Duodenal mucosa (tissue), 2 donors: ENCODE measurements around the gene ZEB2.

Experiments used
- H3K27ac ChIP-seq: one replicate; pipeline ENCODE4 v1.7.0; 2013; ENCODE audit warnings: low read depth, low read length
- H3K27me3 ChIP-seq, 2 donors: one replicate each; pipeline ENCODE4 v1.7.0; 2013; ENCODE audit warnings: low read length in 2 of 2, control low read depth in 1 of 2; ENCODE audit not compliant: insufficient read depth in 2 of 2, control insufficient read depth in 1 of 2
- H3K36me3 ChIP-seq, 2 donors: one replicate each; pipeline ENCODE4 v1.7.0; 2013; ENCODE audit warnings: low read length in 2 of 2, control low read depth in 1 of 2; ENCODE audit not compliant: insufficient read depth in 2 of 2, control insufficient read depth in 1 of 2
- H3K4me1 ChIP-seq, 2 donors: one replicate each; pipeline ENCODE4 v1.7.0; 2013; ENCODE audit warnings: low read length in 2 of 2, control low read depth in 1 of 2; ENCODE audit not compliant: insufficient read depth in 2 of 2, control insufficient read depth in 1 of 2
- H3K4me3 ChIP-seq, 2 donors: one replicate each; pipeline ENCODE4 v1.7.0; 2013; ENCODE audit warnings: low read length in 2 of 2, low read depth in 1 of 2
- H3K9ac ChIP-seq, 2 donors: one replicate each; pipeline ENCODE4 v1.7.0; 2013; ENCODE audit warnings: low read length in 2 of 2, low read depth in 1 of 2
- H3K9me3 ChIP-seq, 2 donors: one replicate each; pipeline ENCODE4 v1.7.0; 2013; ENCODE audit warnings: low read length in 2 of 2, control low read depth in 1 of 2; ENCODE audit not compliant: control insufficient read depth in 1 of 2

The ZEB2 gene

DNA sequence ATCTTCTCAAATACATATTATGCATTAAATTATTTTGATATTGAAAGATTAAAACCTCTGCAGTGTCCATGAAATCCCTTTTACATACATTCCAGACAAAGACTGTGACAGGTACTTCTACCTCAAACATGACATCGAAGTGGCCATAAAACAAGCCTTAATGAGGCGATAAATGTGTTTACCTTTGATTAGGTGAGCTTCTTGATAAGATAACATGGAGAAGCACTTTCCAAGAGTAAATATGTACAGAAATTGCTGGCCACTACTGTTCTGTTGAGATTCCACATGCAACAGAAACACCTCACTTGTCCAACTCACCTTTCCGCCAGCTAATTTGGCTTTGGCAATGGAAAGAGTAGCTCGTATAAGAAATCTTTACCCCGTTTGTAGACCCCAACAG lies 55.2 kb downstream of the ZEB2 start:
- H3K4me1 ChIP-seq = peaks cover 4% of the 10 kb centered on the region in 2 donors
- no peaks in the 10 kb centered on the region for H3K9me3 ChIP-seq
- no peak overlapping the region for H3K4me3 ChIP-seq
- no peak overlapping the region for H3K27ac ChIP-seq
- H3K9ac ChIP-seq = no peak overlapping the region
- no peaks in the 10 kb centered on the region for H3K36me3 ChIP-seq
- no peaks in the 10 kb centered on the region for H3K27me3 ChIP-seq

DNA sequence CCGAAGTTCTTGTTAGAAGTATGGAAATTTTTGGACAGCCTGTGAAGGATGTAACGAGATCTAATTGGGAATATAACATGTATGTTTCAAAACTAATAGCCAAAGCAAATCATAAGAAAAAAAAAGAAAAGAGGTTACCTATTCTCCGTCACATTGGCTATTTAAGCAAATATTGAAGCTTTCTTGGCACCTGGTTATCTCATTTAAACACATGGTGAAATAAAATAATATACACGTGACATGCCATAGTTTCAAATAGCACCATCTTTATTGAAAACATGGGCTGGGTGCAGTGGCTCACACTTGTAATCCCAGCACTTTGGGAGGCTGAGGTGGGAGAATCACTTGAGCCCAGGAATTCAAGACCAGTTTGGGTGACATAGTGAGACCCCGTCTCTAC lies 56.7 kb downstream of the ZEB2 start:
- Histone ChIP-seq H3K4me3 (no peak overlapping the region), H3K36me3 (no peaks in the 10 kb centered on the region), H3K27me3 (no peaks in the 10 kb centered on the region), H3K4me1 (peaks cover 4 to 15% of the 10 kb centered on the region in 2 donors), H3K27ac (no peak overlapping the region), H3K9ac (no peak overlapping the region), H3K9me3 (no peaks in the 10 kb centered on the region)

GRCh38 chr2:144462266-144462665 lies 57.7 kb downstream of the ZEB2 start:
- H3K9me3 ChIP-seq = no peaks in the 10 kb centered on the region
- H3K27ac ChIP-seq = no peak overlapping the region
- H3K4me1 ChIP-seq = peaks cover 4 to 15% of the 10 kb centered on the region in 2 donors
- H3K9ac ChIP-seq = no peak overlapping the region
- H3K36me3 ChIP-seq = no peaks in the 10 kb centered on the region
- H3K4me3 ChIP-seq = no peak overlapping the region
- no peaks in the 10 kb centered on the region for H3K27me3 ChIP-seq

- Histone ChIP-seq H3K27ac (no peak overlapping the region), H3K9me3 (no peaks in the 10 kb centered on the region), H3K27me3 (no peaks in the 10 kb centered on the region), H3K4me1 (peaks cover 4 to 20% of the 10 kb centered on the region in 2 donors), H3K4me3 (no peak overlapping the region), H3K36me3 (no peaks in the 10 kb centered on the region), H3K9ac (no peak overlapping the region)
Measured at GRCh38 chr2:144461308-144461766, 58.6 kb downstream of the ZEB2 start.

GRCh38 chr2:144460727-144461307 lies 59.1 kb downstream of the ZEB2 start:
- no peaks in the 10 kb centered on the region for H3K36me3 ChIP-seq
- H3K27ac ChIP-seq = no peak overlapping the region
- H3K27me3 ChIP-seq = no peaks in the 10 kb centered on the region
- no peaks in the 10 kb centered on the region for H3K9me3 ChIP-seq
- peaks cover 4 to 20% of the 10 kb centered on the region in 2 donors for H3K4me1 ChIP-seq
- H3K4me3 ChIP-seq = no peak overlapping the region
- no peak overlapping the region for H3K9ac ChIP-seq

DNA sequence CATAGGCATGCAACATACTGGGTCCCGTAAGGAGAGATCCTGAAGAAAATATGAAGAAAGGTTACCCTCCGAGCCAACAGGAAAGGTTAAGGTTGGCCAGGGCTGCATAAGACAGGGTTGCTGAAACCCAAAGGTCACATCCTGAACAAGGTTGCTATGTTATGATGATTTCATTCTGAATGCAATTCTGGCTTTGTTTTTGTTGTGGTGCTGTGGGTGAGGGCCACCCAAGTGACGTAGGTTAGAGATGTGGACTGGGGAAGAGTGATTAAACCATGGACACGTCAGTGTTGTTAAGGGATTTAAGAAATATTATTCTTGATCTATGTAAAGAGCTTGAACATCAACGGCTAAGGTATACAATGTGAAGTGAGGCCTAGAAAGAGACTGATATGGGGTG lies 60.0 kb downstream of the ZEB2 start:
- H3K27me3 ChIP-seq = no peaks in the 10 kb centered on the region
- H3K4me3 ChIP-seq = no peak overlapping the region
- no peak overlapping the region for H3K27ac ChIP-seq
- no peaks in the 10 kb centered on the region for H3K9me3 ChIP-seq
- peaks cover 4 to 21% of the 10 kb centered on the region in 2 donors for H3K4me1 ChIP-seq
- H3K9ac ChIP-seq = no peak overlapping the region
- no peaks in the 10 kb centered on the region for H3K36me3 ChIP-seq

GRCh38 chr2:144459286-144459685 lies 60.6 kb downstream of the ZEB2 start:
- H3K4me3 ChIP-seq = no peak overlapping the region
- no peak overlapping the region for H3K9ac ChIP-seq
- peaks cover 10 to 27% of the 10 kb centered on the region in 2 donors for H3K4me1 ChIP-seq
- H3K9me3 ChIP-seq = no peaks in the 10 kb centered on the region
- peaks cover 0 to 5% of the 10 kb centered on the region in 2 donors for H3K27me3 ChIP-seq
- no peaks in the 10 kb centered on the region for H3K36me3 ChIP-seq
- no peak overlapping the region for H3K27ac ChIP-seq

GRCh38 chr2:144458541-144458940 lies 61.4 kb downstream of the ZEB2 start:
- Histone ChIP-seq H3K36me3 (no peaks in the 10 kb centered on the region), H3K27me3 (peaks cover 0 to 8% of the 10 kb centered on the region in 2 donors), H3K9me3 (no peaks in the 10 kb centered on the region), H3K4me1 (peaks cover 12 to 31% of the 10 kb centered on the region in 2 donors), H3K4me3 (no peak overlapping the region), H3K9ac (no peak overlapping the region), H3K27ac (no peak overlapping the region)

- no peak overlapping the region for H3K27ac ChIP-seq
- H3K9ac ChIP-seq = no peak overlapping the region
- no peaks in the 10 kb centered on the region for H3K9me3 ChIP-seq
- H3K4me1 ChIP-seq = peaks cover 12 to 39% of the 10 kb centered on the region in 2 donors
- no peaks in the 10 kb centered on the region for H3K36me3 ChIP-seq
- peaks cover 0 to 8% of the 10 kb centered on the region in 2 donors for H3K27me3 ChIP-seq
- H3K4me3 ChIP-seq = no peak overlapping the region
Measured at GRCh38 chr2:144456680-144457079, 63.2 kb downstream of the ZEB2 start.

DNA sequence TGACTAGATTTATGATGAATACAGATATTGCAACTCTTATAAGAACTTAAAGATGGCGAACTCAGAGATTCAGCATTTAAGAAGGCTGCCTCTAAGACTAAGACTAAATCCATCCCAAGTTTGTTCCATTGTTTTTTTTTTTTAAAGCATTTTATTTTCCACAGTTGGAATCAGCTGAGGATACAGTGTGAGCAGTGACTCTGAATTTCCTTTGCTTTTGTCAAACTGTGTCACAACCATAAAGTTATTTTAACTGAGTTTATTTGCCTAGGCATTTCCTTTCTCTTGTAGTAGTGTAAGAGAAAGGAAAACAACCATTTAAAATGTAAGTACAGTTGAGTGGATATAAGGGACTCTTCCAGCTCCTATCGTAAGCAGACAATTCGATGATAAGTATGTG lies 63.9 kb downstream of the ZEB2 start:
- peaks cover 0 to 8% of the 10 kb centered on the region in 2 donors for H3K27me3 ChIP-seq
- no peak overlapping the region for H3K4me3 ChIP-seq
- no peaks in the 10 kb centered on the region for H3K36me3 ChIP-seq
- H3K27ac ChIP-seq = no peak overlapping the region
- H3K4me1 ChIP-seq = peaks cover 12 to 39% of the 10 kb centered on the region in 2 donors
- no peak overlapping the region for H3K9ac ChIP-seq
- H3K9me3 ChIP-seq = no peaks in the 10 kb centered on the region
